Activated T-cell treated with anti-CD3 and anti-CD28 coated beads, Interleukin-2, amount 50 U/mL, for 72 hours (primary cell): ENCODE results near the gene TNFRSF18. TPM values are rescaled to one million over a fixed set of nuclear protein-coding genes. Genes with fewer than 3 reads are reported as not detected.

Source experiments
- ATAC-seq, 2 donors: fragments of 150-1000 bp; cut with Tn5 transposase; replicated peaks in 1 of 2; 2 replicates each; pipeline ENCODE4 v1.10.0; 2021; ENCODE audit warnings: moderate library complexity in 2 of 2, mild to moderate bottlenecking in 1 of 2
- DNase-seq, 2 donors: peaks; one replicate each; pipeline ENCODE4 v3.0.0; 2021 to 2022; ENCODE audit warnings: mixed read lengths in 1 of 2
- H3K27ac Mint-ChIP-seq: one replicate; pipeline ENCODE4 v1.8.0; 2022; ENCODE audit warnings: mild to moderate bottlenecking, moderate library complexity, mixed read lengths
- H3K27me3 Mint-ChIP-seq: one replicate; pipeline ENCODE4 v1.8.0; 2022; ENCODE audit warnings: low read depth, mixed read lengths
- H3K36me3 Mint-ChIP-seq, 2 donors: one replicate each; pipeline ENCODE4 v1.8.0; 2022; ENCODE audit warnings: mixed read lengths in 2 of 2, mild to moderate bottlenecking in 1 of 2; ENCODE audit not compliant: insufficient read depth in 2 of 2
- H3K4me1 Mint-ChIP-seq: one replicate; pipeline ENCODE4 v1.8.0; 2022; ENCODE audit warnings: low read depth, mixed read lengths
- H3K4me3 Mint-ChIP-seq, 2 donors: one replicate each; pipeline ENCODE4 v1.8.0; 2022; ENCODE audit warnings: mild to moderate bottlenecking in 2 of 2, mixed read lengths in 2 of 2, moderate library complexity in 2 of 2
- H3K9me3 Mint-ChIP-seq, 2 donors: one replicate each; pipeline ENCODE4 v1.8.0; 2022; ENCODE audit warnings: mixed read lengths in 2 of 2
- total RNA-seq, 2 donors: library from RNA; stranded (reverse); gene quantifications; one replicate each; pipeline ENCODE4 v1.2.3, GENCODE V29; 2022

The TNFRSF18 gene
- total RNA-seq, 2 donors from 2014 or later, result 245 to 324 TPM

DNA sequence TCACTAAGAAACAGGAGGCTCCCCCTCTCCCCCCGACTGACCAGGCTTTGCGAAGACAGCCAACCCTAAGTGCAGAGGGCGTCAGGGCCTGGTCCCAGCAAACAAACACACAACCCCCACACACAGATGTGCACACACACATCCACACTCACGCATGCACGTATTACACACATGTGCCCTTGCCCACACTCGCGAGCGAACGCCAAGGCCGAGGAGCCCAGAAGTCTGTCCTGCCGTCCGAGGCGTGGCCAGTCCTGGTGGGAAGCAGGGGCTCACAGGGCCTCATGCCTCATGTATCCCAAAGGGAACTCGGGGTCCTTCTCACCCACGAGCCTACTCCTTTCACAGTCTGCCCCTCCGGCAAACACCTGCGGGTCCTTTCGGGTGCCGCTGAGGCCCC is 23.4 kb upstream of the TNFRSF18 start:
- peak overlapping the region; percentile 77 for H3K27ac Mint-ChIP-seq
- peaks cover 0 to 1% of the 10 kb centered on the region in 2 donors for H3K9me3 Mint-ChIP-seq
- ATAC-seq (no peak), DNase-seq (no peak)
- H3K4me3 Mint-ChIP-seq, result peak overlapping the region; percentile 93 to 100
- H3K27me3 Mint-ChIP-seq, result no peaks in the 10 kb centered on the region
- peaks cover 42% of the 10 kb centered on the region for H3K4me1 Mint-ChIP-seq
- H3K36me3 Mint-ChIP-seq, result peaks cover 12 to 21% of the 10 kb centered on the region in 2 donors

DNA sequence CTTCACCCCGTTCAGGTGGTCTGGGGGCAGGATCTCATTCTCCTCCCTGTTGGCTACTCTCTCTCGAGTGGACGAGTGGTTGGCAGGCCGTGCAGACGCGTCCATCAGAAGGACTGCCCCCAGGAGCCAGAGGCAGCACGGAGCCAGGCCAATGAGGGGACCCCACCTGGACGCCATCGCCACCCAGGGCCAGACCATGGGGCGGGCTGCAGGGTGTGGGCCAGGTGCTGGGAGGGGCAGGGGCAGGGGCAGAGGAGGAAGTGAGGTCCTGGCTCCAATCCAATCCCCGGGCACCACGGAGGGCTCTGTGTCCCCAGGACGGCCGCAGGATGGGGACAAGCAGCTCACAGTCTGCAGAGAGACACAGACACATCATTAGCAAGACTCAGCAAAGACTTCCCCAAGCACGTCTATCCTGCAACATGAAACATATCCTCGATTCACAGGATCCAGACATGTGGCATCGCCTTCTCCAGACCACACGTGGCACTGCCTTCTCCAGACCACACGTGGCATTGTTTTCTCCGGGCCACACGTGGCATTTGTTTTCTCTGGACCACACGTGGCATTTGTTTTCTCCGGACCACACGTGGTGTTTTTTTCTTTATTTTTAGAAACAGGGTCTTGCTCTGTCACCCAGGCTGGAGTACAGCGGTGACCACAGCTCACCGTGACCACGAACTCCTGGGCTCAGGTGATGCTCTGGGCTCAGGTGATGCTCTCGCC is 22.4 kb upstream of the TNFRSF18 start:
- Mint-ChIP-seq H3K27me3 (no peaks in the 10 kb centered on the region), H3K27ac (no peak overlapping the region), H3K36me3 (peaks cover 12 to 26% of the 10 kb centered on the region in 2 donors), H3K4me1 (peaks cover 32% of the 10 kb centered on the region), H3K9me3 (peaks cover 0 to 1% of the 10 kb centered on the region in 2 donors), H3K4me3 (no peak overlapping the region)
- no peak for ATAC-seq
- DNase-seq, result no peak

DNA sequence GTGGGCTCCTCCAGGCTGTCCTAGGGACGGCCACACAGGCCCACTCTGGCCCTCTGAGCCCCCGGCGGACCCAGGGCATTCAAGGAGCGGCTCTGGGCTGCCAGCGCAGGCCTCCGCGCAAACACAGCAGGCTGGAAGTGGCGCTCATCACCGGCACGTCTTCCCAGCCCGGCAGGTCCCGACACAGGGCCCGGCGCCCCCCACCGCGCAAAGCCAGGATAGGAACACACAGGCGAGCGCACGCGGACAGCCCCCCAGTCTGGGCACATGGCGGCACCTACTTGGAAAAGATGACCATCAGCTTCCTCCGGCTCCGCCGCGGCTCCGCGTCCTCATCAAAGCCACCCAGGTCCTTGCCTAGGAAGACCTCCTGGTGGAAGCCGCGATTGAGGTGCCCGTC is 21.8 kb upstream of the TNFRSF18 start:
- peaks cover 11 to 26% of the 10 kb centered on the region in 2 donors for H3K36me3 Mint-ChIP-seq
- H3K4me1 Mint-ChIP-seq, result peaks cover 26% of the 10 kb centered on the region
- H3K27me3 Mint-ChIP-seq, result no peaks in the 10 kb centered on the region
- H3K27ac Mint-ChIP-seq, result no peak overlapping the region
- H3K9me3 Mint-ChIP-seq, result no peaks in the 10 kb centered on the region
- DNase-seq (no peak), ATAC-seq (no peak)
- no peak overlapping the region for H3K4me3 Mint-ChIP-seq

DNA sequence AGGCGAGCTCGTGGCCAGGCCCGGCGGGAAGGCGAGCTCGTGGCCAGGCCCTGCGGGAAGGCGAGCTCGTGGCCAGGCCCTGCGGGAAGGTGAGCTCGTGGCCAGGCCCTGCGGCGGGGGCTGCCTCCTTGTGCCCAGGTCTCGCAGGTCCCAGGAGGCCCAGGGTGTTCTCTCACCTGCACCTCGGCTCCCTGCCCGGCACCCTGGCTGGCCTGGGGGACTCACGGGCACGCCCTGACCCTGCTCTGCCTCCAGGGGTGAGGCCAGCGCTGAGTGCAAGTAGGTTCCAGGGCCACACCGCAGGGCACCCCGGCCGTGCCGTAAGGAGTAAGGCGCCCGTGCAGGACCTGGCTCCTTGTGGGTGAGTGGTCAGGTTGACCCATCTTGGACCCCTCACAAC is 21.0 kb upstream of the TNFRSF18 start:
- DNase-seq, result no peak
- H3K27me3 Mint-ChIP-seq, result no peaks in the 10 kb centered on the region
- H3K4me1 Mint-ChIP-seq, result peaks cover 26% of the 10 kb centered on the region
- H3K36me3 Mint-ChIP-seq, result peaks cover 17 to 33% of the 10 kb centered on the region in 2 donors
- H3K9me3 Mint-ChIP-seq, result no peaks in the 10 kb centered on the region
- H3K27ac Mint-ChIP-seq, result no peak overlapping the region
- no peak overlapping the region for H3K4me3 Mint-ChIP-seq
- no peak for ATAC-seq

DNA sequence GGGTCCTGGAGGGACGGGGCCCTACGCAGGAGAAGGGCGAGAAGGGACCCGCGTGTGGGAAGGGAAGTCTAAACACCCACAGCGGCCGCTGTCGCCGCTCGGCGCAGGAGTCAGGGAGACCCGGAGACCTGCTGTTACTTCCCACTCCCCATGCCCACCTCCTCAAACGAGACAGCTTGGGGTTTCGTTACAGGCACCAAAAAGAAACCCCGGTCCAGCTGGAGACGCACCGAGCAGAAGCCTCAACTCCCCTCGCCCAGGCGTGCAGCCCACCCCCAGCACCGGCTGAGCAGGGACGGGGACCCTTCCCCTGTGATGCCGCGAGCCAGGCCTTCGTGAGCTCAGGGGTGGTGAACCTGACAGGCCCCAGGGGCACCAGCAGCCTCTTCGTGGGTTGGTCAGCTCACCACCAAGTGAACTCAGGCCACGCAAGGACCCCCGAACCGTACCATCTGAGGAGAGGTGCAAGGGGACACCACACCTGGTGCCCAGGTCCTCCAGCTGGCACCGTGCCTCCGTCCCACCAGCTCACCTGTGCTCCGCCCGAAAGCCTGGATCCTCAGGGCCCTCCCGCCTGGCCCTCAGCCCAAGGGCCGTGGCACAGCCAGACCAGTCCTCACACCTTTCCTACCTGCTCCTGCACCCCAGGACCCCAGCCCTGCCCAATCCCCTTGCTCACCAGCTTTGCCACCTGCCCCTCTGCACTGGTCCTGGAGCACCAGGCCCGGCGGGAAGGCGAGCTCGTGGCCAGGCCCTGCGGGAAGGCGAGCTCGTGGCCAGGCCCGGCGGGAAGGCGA is 20.4 kb upstream of the TNFRSF18 start:
- Mint-ChIP-seq H3K27ac (no peak overlapping the region), H3K27me3 (no peaks in the 10 kb centered on the region), H3K4me3 (no peak overlapping the region), H3K4me1 (peaks cover 26% of the 10 kb centered on the region), H3K36me3 (peaks cover 17 to 33% of the 10 kb centered on the region in 2 donors), H3K9me3 (no peaks in the 10 kb centered on the region)
- ATAC-seq (no peak), DNase-seq (no peak)

- Mint-ChIP-seq H3K27ac (no peak overlapping the region), H3K9me3 (no peaks in the 10 kb centered on the region), H3K4me3 (no peak overlapping the region), H3K27me3 (no peaks in the 10 kb centered on the region), H3K4me1 (peaks cover 23% of the 10 kb centered on the region), H3K36me3 (peaks cover 18 to 32% of the 10 kb centered on the region in 2 donors)
- ATAC-seq (no peak), DNase-seq (no peak)
These were observed 19.5 kb upstream of the TNFRSF18 start for GRCh38 chr1:1225913-1226312.

GRCh38 chr1:1225238-1225845 is 18.9 kb upstream of the TNFRSF18 start:
- H3K9me3 Mint-ChIP-seq, result no peaks in the 10 kb centered on the region
- peaks cover 18% of the 10 kb centered on the region for H3K4me1 Mint-ChIP-seq
- ATAC-seq, result no peak
- H3K4me3 Mint-ChIP-seq, result no peak overlapping the region
- H3K27ac Mint-ChIP-seq, result no peak overlapping the region
- peaks cover 18 to 28% of the 10 kb centered on the region in 2 donors for H3K36me3 Mint-ChIP-seq
- no peaks in the 10 kb centered on the region for H3K27me3 Mint-ChIP-seq
- DNase-seq, result no peak

GRCh38 chr1:1223891-1224290 is 17.5 kb upstream of the TNFRSF18 start:
- ATAC-seq, result no peak
- no peaks in the 10 kb centered on the region for H3K27me3 Mint-ChIP-seq
- peaks cover 13% of the 10 kb centered on the region for H3K4me1 Mint-ChIP-seq
- H3K27ac Mint-ChIP-seq, result no peak overlapping the region
- peaks cover 18 to 22% of the 10 kb centered on the region in 2 donors for H3K36me3 Mint-ChIP-seq
- no peak overlapping the region for H3K4me3 Mint-ChIP-seq
- no peaks in the 10 kb centered on the region for H3K9me3 Mint-ChIP-seq
- DNase-seq, result no peak

GRCh38 chr1:1223321-1223720 is 16.9 kb upstream of the TNFRSF18 start:
- Mint-ChIP-seq H3K4me3 (no peak overlapping the region), H3K27me3 (no peaks in the 10 kb centered on the region), H3K36me3 (peaks cover 18 to 25% of the 10 kb centered on the region in 2 donors), H3K4me1 (peaks cover 15% of the 10 kb centered on the region), H3K27ac (no peak overlapping the region), H3K9me3 (no peaks in the 10 kb centered on the region)
- DNase-seq (no peak), ATAC-seq (no peak)

- peak overlapping the region; percentile 79 for H3K27ac Mint-ChIP-seq
- no peak for DNase-seq
- H3K36me3 Mint-ChIP-seq, result peaks cover 18 to 27% of the 10 kb centered on the region in 2 donors
- H3K4me3 Mint-ChIP-seq, result no peak overlapping the region
- H3K27me3 Mint-ChIP-seq, result no peaks in the 10 kb centered on the region
- H3K4me1 Mint-ChIP-seq, result peaks cover 21% of the 10 kb centered on the region
- ATAC-seq, result no peak
- H3K9me3 Mint-ChIP-seq, result no peaks in the 10 kb centered on the region
These were observed 16.3 kb upstream of the TNFRSF18 start for GRCh38 chr1:1222575-1223225.

GRCh38 chr1:1221887-1222574 is 15.6 kb upstream of the TNFRSF18 start:
- DNase-seq (no peak), ATAC-seq (no peak)
- Mint-ChIP-seq H3K9me3 (no peaks in the 10 kb centered on the region), H3K4me3 (no peak overlapping the region), H3K27me3 (no peaks in the 10 kb centered on the region), H3K27ac (peak overlapping the region; percentile 6), H3K36me3 (peaks cover 18 to 29% of the 10 kb centered on the region in 2 donors), H3K4me1 (peaks cover 25% of the 10 kb centered on the region)

- Mint-ChIP-seq H3K27me3 (no peaks in the 10 kb centered on the region), H3K4me1 (peaks cover 35% of the 10 kb centered on the region), H3K27ac (peak overlapping the region; percentile 88), H3K4me3 (peak overlapping the region; percentile 57 to 65), H3K9me3 (no peaks in the 10 kb centered on the region), H3K36me3 (peaks cover 15 to 34% of the 10 kb centered on the region in 2 donors)
- DNase-seq (no peak), ATAC-seq (no peak)
These were observed 13.8 kb upstream of the TNFRSF18 start for GRCh38 chr1:1220197-1220596.
